ENCODE data around the gene PTGES3.
A peak's percentile ranks its signal among the peaks of the same experiment; 100 is the strongest.
"Not testable (repeated sequence)": the region's sequence is repeated elsewhere in the genome, so short reads cannot be mapped to it uniquely, and the experiment has no call there.

PTGES3 gene

GRCh38 chr12:56709759-56710376 is 21.8 kb upstream of the PTGES3 start:
- no peak for DNase-seq (ENCODE audit: low read depth in 1 of 2, low spot score in 1 of 2)

- DNase-seq (ENCODE audit: low read depth in 1 of 2, low spot score in 1 of 2): not testable (repeated sequence)
Measured at GRCh38 chr12:56704522-56704921, 16.4 kb upstream of the PTGES3 start.

- DNase-seq (ENCODE audit: low read depth in 1 of 2, low spot score in 1 of 2): no peak
Measured at GRCh38 chr12:56699020-56699661, 11.1 kb upstream of the PTGES3 start.

- no peak for DNase-seq (ENCODE audit: low read depth in 1 of 2, low spot score in 1 of 2)
Measured at GRCh38 chr12:56695327-56696101, 7.4 kb upstream of the PTGES3 start.

GRCh38 chr12:56694161-56694560 is 6.1 kb upstream of the PTGES3 start:
- no peak for DNase-seq (ENCODE audit: low read depth in 1 of 2, low spot score in 1 of 2)

- no peak for DNase-seq (ENCODE audit: low read depth in 1 of 2, low spot score in 1 of 2)
Measured at GRCh38 chr12:56688846-56689109, 694 bp upstream of the PTGES3 start.

GRCh38 chr12:56687223-56688128 is 608 bp downstream of the PTGES3 start:
- DNase-seq (ENCODE audit: low read depth in 1 of 2, low spot score in 1 of 2): peak; percentile 41 to 47

- DNase-seq (ENCODE audit: low read depth in 1 of 2, low spot score in 1 of 2): no peak
Measured at GRCh38 chr12:56684745-56685359, 3.2 kb downstream of the PTGES3 start.

GRCh38 chr12:56682323-56682722 is 5.8 kb downstream of the PTGES3 start:
- no peak for DNase-seq (ENCODE audit: low read depth in 1 of 2, low spot score in 1 of 2)

GRCh38 chr12:56679883-56680575 is 8.1 kb downstream of the PTGES3 start:
- no peak for DNase-seq (ENCODE audit: low read depth in 1 of 2, low spot score in 1 of 2)

GRCh38 chr12:56678852-56679251 is 9.2 kb downstream of the PTGES3 start:
- no peak for DNase-seq (ENCODE audit: low read depth in 1 of 2, low spot score in 1 of 2)

- no peak for DNase-seq (ENCODE audit: low read depth in 1 of 2, low spot score in 1 of 2)
Measured at GRCh38 chr12:56677680-56678079, 10.4 kb downstream of the PTGES3 start.

- no peak for DNase-seq (ENCODE audit: low read depth in 1 of 2, low spot score in 1 of 2)
Measured at GRCh38 chr12:56676851-56677580, 11.1 kb downstream of the PTGES3 start.

- DNase-seq (ENCODE audit: low read depth in 1 of 2, low spot score in 1 of 2): no peak
Measured at GRCh38 chr12:56671608-56672007, 16.5 kb downstream of the PTGES3 start.

- DNase-seq (ENCODE audit: low read depth in 1 of 2, low spot score in 1 of 2): no peak
Measured at GRCh38 chr12:56670836-56671235, 17.2 kb downstream of the PTGES3 start.

GRCh38 chr12:56668197-56668457 is 20.0 kb downstream of the PTGES3 start:
- DNase-seq (ENCODE audit: low read depth in 1 of 2, low spot score in 1 of 2): no peak

GRCh38 chr12:56661979-56662638 is 26.0 kb downstream of the PTGES3 start:
- no peak for DNase-seq (ENCODE audit: low read depth in 1 of 2, low spot score in 1 of 2)

- no peak for DNase-seq (ENCODE audit: low read depth in 1 of 2, low spot score in 1 of 2)
Measured at GRCh38 chr12:56661560-56661959, 26.5 kb downstream of the PTGES3 start.

GRCh38 chr12:56658921-56659320 is 29.2 kb downstream of the PTGES3 start:
- no peak for DNase-seq (ENCODE audit: low read depth in 1 of 2, low spot score in 1 of 2)
